ENCODE measurements around the gene SNRPN. TPM values are rescaled to one million over a fixed set of nuclear protein-coding genes. Genes with fewer than 3 reads are reported as not detected.

Gene SNRPN
- total and polyA plus RNA-seq, 9 of the 15 experiments (the other 6 are each of a cell fraction or from before 2014, with no cell fraction given): 0.04 to 0.78 (median 0.23) TPM; not detected in 2

DNA sequence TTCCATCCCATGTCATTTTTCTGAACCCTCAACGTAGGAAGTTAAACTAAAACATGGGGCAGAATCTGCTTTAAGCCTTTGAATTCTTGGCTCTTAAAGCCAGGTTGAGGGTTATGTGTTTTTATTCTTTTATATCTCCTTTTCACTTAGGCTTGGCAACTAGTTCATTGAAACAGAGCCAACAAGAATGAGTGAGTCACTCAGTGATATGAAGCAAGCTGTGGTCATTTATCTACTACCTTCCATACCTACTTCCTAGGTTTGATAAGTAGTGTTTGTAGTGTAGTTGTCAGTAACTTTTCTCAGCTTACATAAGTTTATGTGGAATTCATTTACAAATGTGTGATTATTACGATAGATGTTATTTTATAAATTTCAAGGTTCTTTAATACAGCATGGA, 67.4 kb downstream of the SNRPN start (continued):
- TF ChIP-seq FOXA3 (CRISPR knock-in tag; conservative IDR thresholded peaks at IDR 0.05 in 1 of 2, IDR thresholded peaks at IDR 0.05 in 1 of 2) (no peak), ZNF239 (CRISPR knock-in tag; IDR thresholded peaks at IDR 0.05) (no peak), ZFP36 (IDR thresholded peaks at IDR 0.05; ENCODE audit: low read depth, low read length, partially characterized antibody) (no peak)
- TF ChIP-seq, protein P1, sequence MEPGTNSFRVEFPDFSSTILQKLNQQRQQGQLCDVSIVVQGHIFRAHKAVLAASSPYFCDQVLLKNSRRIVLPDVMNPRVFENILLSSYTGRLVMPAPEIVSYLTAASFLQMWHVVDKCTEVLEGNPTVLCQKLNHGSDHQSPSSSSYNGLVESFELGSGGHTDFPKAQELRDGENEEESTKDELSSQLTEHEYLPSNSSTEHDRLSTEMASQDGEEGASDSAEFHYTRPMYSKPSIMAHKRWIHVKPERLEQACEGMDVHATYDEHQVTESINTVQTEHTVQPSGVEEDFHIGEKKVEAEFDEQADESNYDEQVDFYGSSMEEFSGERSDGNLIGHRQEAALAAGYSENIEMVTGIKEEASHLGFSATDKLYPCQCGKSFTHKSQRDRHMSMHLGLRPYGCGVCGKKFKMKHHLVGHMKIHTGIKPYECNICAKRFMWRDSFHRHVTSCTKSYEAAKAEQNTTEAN (CRISPR knock-in tag; IDR thresholded peaks at IDR 0.05): no peak
- TF ChIP-seq, protein P2, sequence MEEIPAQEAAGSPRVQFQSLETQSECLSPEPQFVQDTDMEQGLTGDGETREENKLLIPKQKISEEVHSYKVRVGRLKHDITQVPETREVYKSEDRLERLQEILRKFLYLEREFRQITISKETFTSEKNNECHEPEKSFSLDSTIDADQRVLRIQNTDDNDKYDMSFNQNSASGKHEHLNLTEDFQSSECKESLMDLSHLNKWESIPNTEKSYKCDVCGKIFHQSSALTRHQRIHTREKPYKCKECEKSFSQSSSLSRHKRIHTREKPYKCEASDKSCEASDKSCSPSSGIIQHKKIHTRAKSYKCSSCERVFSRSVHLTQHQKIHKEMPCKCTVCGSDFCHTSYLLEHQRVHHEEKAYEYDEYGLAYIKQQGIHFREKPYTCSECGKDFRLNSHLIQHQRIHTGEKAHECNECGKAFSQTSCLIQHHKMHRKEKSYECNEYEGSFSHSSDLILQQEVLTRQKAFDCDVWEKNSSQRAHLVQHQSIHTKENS (CRISPR knock-in tag; IDR thresholded peaks at IDR 0.05): no peak

Small RNA genes lying within 50 kb of the gene (small RNA-seq; reads per million reads assigned to genes)
- gene AC090602.1 (not detected), gene AC124312.4 (not detected), gene AC124312.5 (not detected)

Other genes starting within 250 kb of the SNRPN start
- not detected in 2 replicates for gene SNURF, start within 50 bp of the SNRPN start, total RNA-seq (2014; rRNA removed)
- not detected in 2 replicates for gene SNURF, start within 50 bp of the SNRPN start, total RNA-seq (2014; rRNA removed; fragmentation: Illumina TruSeq; extraction: Trizol)
- gene SNURF, start within 50 bp of the SNRPN start, total RNA-seq (2015; rRNA removed; fragmentation: Illumina TruSeq; extraction: Trizol): 0.83 TPM in 1 of 2 replicates, not detected in the other
- gene SNURF, start within 50 bp of the SNRPN start, total RNA-seq (2021): 0.31 TPM in 1 of 2 replicates, not detected in the other
- gene SNURF, start within 50 bp of the SNRPN start, polyA plus RNA-seq (2011; rRNA removed): not detected in 2 replicates
- not detected in 2 replicates for gene SNURF, start within 50 bp of the SNRPN start, polyA plus RNA-seq (2014; fragmentation: Illumina TruSeq; extraction: Trizol)
- under 1 TPM in 1 of 2 experiments, not detected in 1; 0.35 TPM for gene SNURF, start within 50 bp of the SNRPN start, polyA plus RNA-seq (2014; fragmentation: Nextera tagmentation; extraction: Ambion mirVana)
- 0.34 TPM in 1 of 2 replicates, not detected in the other for gene SNURF, start within 50 bp of the SNRPN start, polyA plus RNA-seq (2014; rRNA removed)